Neural cell (in vitro differentiated cells): ENCODE measurements around the gene PTTG1IP. TPM values are rescaled to one million over a fixed set of nuclear protein-coding genes. Genes with fewer than 3 reads are reported as not detected.

Experiments used
- H2AFZ ChIP-seq: fragments of 200-600, 300-800 bp; sonication (generic), shearing (Covaris generic); 2 replicates; pipeline ENCODE4 v1.6.0; 2014; ENCODE audit warnings: low read depth, mild to moderate bottlenecking, antibody characterized with exemption, low read length, moderate library complexity
- H3F3A ChIP-seq: fragments of 200-600 bp; shearing (Covaris generic); 2 replicates; pipeline ENCODE4 v1.6.1; 2016; ENCODE audit warnings: mild to moderate bottlenecking, moderate library complexity, mixed read lengths, antibody characterized with exemption, low read length; ENCODE audit not compliant: insufficient read depth, poor library complexity, severe bottlenecking
- H3K27ac ChIP-seq: fragments of 200-600, 300-800 bp; sonication (generic), shearing (Covaris generic); 2 replicates; pipeline ENCODE4 v1.5.1; 2014; ENCODE audit warnings: mild to moderate bottlenecking, low read length, moderate library complexity
- H3K27me3 ChIP-seq: fragments of 300-800, 200-600 bp; sonication (generic), shearing (Covaris generic); 2 replicates; pipeline ENCODE4 v1.6.0; 2014; ENCODE audit warnings: mild to moderate bottlenecking, low read depth, low read length, moderate library complexity; ENCODE audit not compliant: insufficient read depth
- H3K36me3 ChIP-seq: fragments of 300-800, 200-600 bp; sonication (generic), shearing (Covaris generic); 2 replicates; pipeline ENCODE4 v1.5.1; 2014; ENCODE audit warnings: mild to moderate bottlenecking, antibody characterized with exemption, low read length, moderate library complexity; ENCODE audit not compliant: insufficient read depth
- H3K4me2 ChIP-seq: fragments of 300-800, 200-600 bp; sonication (generic), shearing (Covaris generic); 2 replicates; pipeline ENCODE4 v1.6.0; 2014; ENCODE audit warnings: mild to moderate bottlenecking, low read length
- H3K4me3 ChIP-seq: fragments of 300-800, 200-600 bp; sonication (generic), shearing (Covaris generic); 2 replicates; pipeline ENCODE4 v1.5.1; 2014; ENCODE audit warnings: mild to moderate bottlenecking, low read length, moderate library complexity
- H3K79me2 ChIP-seq: fragments of 200-600 bp; shearing (Covaris generic); replicated peaks from 2 replicates; pipeline ENCODE4 v1.6.0; 2014; ENCODE audit warnings: mild to moderate bottlenecking, low read length, moderate library complexity; ENCODE audit not compliant: insufficient read depth
- H3K9ac ChIP-seq: fragments of 300-800, 200-600 bp; sonication (generic), shearing (Covaris generic); 2 replicates; pipeline ENCODE4 v1.6.1; 2016; ENCODE audit warnings: mild to moderate bottlenecking, low read length, mixed read lengths
- H3K9me2 ChIP-seq: fragments of 200-600 bp; shearing (Covaris generic); 2 replicates; pipeline ENCODE4 v1.6.1; 2016; ENCODE audit warnings: mild to moderate bottlenecking, low read length, mixed read lengths; ENCODE audit not compliant: insufficient read depth
- H3K9me3 ChIP-seq: fragments of 200-600, 300-800 bp; sonication (generic), shearing (Covaris generic); 2 replicates; pipeline ENCODE4 v1.6.1; 2016; ENCODE audit warnings: mild to moderate bottlenecking, mixed run types, low read length, moderate library complexity, mixed read lengths
- H4K20me1 ChIP-seq: fragments of 200-600 bp; shearing (Covaris generic); 2 replicates; pipeline ENCODE4 v1.6.1; 2016; ENCODE audit warnings: mild to moderate bottlenecking, mixed run types; ENCODE audit not compliant: insufficient read depth
- CTCF ChIP-seq: fragments of 450-650 bp; IDR thresholded peaks from 2 replicates; pipeline ENCODE4 v1.5.1; 2014; ENCODE audit warnings: antibody characterized with exemption, mild to moderate bottlenecking, moderate library complexity; ENCODE audit not compliant: poor library complexity, severe bottlenecking
- EP300 ChIP-seq: fragments of 450-650 bp; conservative IDR thresholded peaks from 2 replicates; pipeline ENCODE4 v1.6.1; 2014; ENCODE audit warnings: antibody characterized with exemption, mild to moderate bottlenecking, moderate library complexity; ENCODE audit not compliant: poor library complexity, severe bottlenecking
- EZH2 ChIP-seq: fragments of 200-600, 300-800 bp; shearing (Covaris generic), sonication (generic); IDR thresholded peaks from 2 replicates; pipeline ENCODE4 v1.6.1; 2014; ENCODE audit warnings: antibody characterized with exemption, low read length, borderline replicate concordance, mild to moderate bottlenecking; ENCODE audit not compliant: insufficient read depth, poor library complexity, severe bottlenecking
- MXI1 ChIP-seq: fragments of 450-650 bp; conservative IDR thresholded peaks from 2 replicates; pipeline ENCODE4 v1.6.1; 2014; ENCODE audit warnings: antibody characterized with exemption, mild to moderate bottlenecking; ENCODE audit not compliant: poor library complexity, severe bottlenecking
- POLR2AphosphoS5 ChIP-seq: IDR thresholded peaks from 2 replicates; pipeline ENCODE4 v1.6.1; 2012
- RAD21 ChIP-seq: fragments of 450-650 bp; conservative IDR thresholded peaks from 2 replicates; pipeline ENCODE4 v1.6.1; 2014; ENCODE audit warnings: antibody characterized with exemption, mild to moderate bottlenecking, moderate library complexity
- REST ChIP-seq: IDR thresholded peaks from 2 replicates; pipeline ENCODE4 v1.6.1; 2012; ENCODE audit warnings: borderline replicate concordance
- SMC3 ChIP-seq: fragments of 450-650 bp; conservative IDR thresholded peaks from 2 replicates; pipeline ENCODE4 v1.6.1; 2014; ENCODE audit warnings: antibody characterized with exemption, mild to moderate bottlenecking, moderate library complexity; ENCODE audit not compliant: poor library complexity
- TAF1 ChIP-seq: IDR thresholded peaks from 2 replicates; pipeline ENCODE4 v1.6.1; 2012; ENCODE audit warnings: low read depth
- polyA plus RNA-seq: library from polyadenylated mRNA; depleted of rRNA; stranded (reverse); fragments of >200 nt; gene quantifications from 2 replicates; pipeline ENCODE4 v1.2.3, GENCODE V29; 2014

The PTTG1IP gene
- polyA plus RNA-seq, 1 donor from 2014 or later = 152 TPM

- Histone ChIP-seq H3K4me2 (no peak overlapping the region), H4K20me1 (no peaks in the 10 kb centered on the region), H3K4me3 (no peak overlapping the region), H2AFZ (no peak overlapping the region), H3K27me3 (no peaks in the 10 kb centered on the region), H3K9me2 (no peaks in the 10 kb centered on the region), H3K27ac (no peak overlapping the region), H3K9me3 (no peaks in the 10 kb centered on the region), H3K9ac (no peak overlapping the region), H3F3A (no peaks in the 10 kb centered on the region), H3K79me2 (no peaks in the 10 kb centered on the region), H3K36me3 (no peaks in the 10 kb centered on the region)
- TF ChIP-seq RAD21 = no peak
- TF ChIP-seq EP300 = no peak
- TF ChIP-seq TAF1 = no peak
- no peak for TF ChIP-seq REST
- no peak for TF ChIP-seq SMC3
- no peak for TF ChIP-seq EZH2
- no peak for TF ChIP-seq MXI1
- no peak for TF ChIP-seq POLR2AphosphoS5
- TF ChIP-seq CTCF = no peak
Observed at GRCh38 chr21:44842087-44842486, 31.4 kb downstream of the PTTG1IP start.

DNA sequence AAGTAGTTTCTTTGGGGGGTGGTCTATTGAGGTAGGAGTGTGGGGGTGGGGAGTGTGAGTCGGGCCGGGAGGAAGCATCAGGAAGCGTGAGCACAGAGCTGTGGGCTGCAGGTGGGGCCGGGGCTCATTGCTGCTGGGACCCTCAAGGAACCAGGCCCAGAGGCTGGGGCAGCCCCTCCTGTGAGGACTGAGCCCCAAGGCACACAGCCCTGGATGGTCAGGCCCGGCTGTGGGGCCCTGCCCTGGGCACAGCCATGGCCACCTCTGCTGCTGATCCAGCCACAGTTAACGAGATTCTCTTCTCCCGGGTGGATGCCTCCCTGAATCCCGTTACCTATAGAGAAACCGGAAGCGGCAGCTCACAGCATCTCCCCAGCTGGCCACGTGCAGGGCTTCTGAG lies 32.7 kb downstream of the PTTG1IP start:
- Histone ChIP-seq H3K79me2 (no peaks in the 10 kb centered on the region), H3K9me3 (no peaks in the 10 kb centered on the region), H3K27me3 (no peaks in the 10 kb centered on the region), H3K9ac (no peak overlapping the region), H3K9me2 (no peaks in the 10 kb centered on the region), H3K4me3 (no peak overlapping the region), H2AFZ (no peak overlapping the region), H3K36me3 (no peaks in the 10 kb centered on the region), H3F3A (no peaks in the 10 kb centered on the region), H3K4me2 (no peak overlapping the region), H3K27ac (no peak overlapping the region), H4K20me1 (no peaks in the 10 kb centered on the region)
- TF ChIP-seq RAD21 (no peak), TAF1 (no peak), EZH2 (no peak), POLR2AphosphoS5 (no peak), SMC3 (no peak), CTCF (no peak), EP300 (no peak), MXI1 (no peak)
